ENCODE measurements around the gene GINS2. TPM values are rescaled to one million over a fixed set of nuclear protein-coding genes. Genes with fewer than 3 reads are reported as not detected.

Gene GINS2
- total RNA-seq, 1 donor from 2014 or later, result 0.26 TPM

- no peaks in the 10 kb centered on the region for H3K27me3 ChIP-seq (ENCODE audit: control insufficient read depth, insufficient read depth, low read length)
- H3K36me3 ChIP-seq (ENCODE audit: control insufficient read depth, insufficient read depth, low read length), result peaks cover 58% of the 10 kb centered on the region
- no peak overlapping the region for H3K4me3 ChIP-seq (ENCODE audit: low read depth, low read length)
- no peak for TF ChIP-seq CTCF (IDR thresholded peaks at IDR 0.05; ENCODE audit: insufficient read depth, low read length, severe bottlenecking)
- DNase-seq (ENCODE audit: low read depth), result no peak
- FAIRE-seq, result no peak
These were observed 23.4 kb downstream of the GINS2 start for GRCh38 chr16:85665373-85665740.

GRCh38 chr16:85664580-85665372 is 24.0 kb downstream of the GINS2 start:
- DNase-seq (ENCODE audit: low read depth) (no peak), FAIRE-seq (no peak)
- peaks cover 62% of the 10 kb centered on the region for H3K36me3 ChIP-seq (ENCODE audit: control insufficient read depth, insufficient read depth, low read length)
- no peak overlapping the region for H3K4me3 ChIP-seq (ENCODE audit: low read depth, low read length)
- no peaks in the 10 kb centered on the region for H3K27me3 ChIP-seq (ENCODE audit: control insufficient read depth, insufficient read depth, low read length)
- no peak for TF ChIP-seq CTCF (IDR thresholded peaks at IDR 0.05; ENCODE audit: insufficient read depth, low read length, severe bottlenecking)

GRCh38 chr16:85663891-85664321 is 24.8 kb downstream of the GINS2 start:
- H3K36me3 ChIP-seq (ENCODE audit: control insufficient read depth, insufficient read depth, low read length), result peaks cover 62% of the 10 kb centered on the region

GRCh38 chr16:85662976-85663830 is 25.6 kb downstream of the GINS2 start:
- FAIRE-seq (no peak), DNase-seq (ENCODE audit: low read depth) (no peak)
- Histone ChIP-seq H3K36me3 (ENCODE audit: control insufficient read depth, insufficient read depth, low read length) (peaks cover 58% of the 10 kb centered on the region), H3K27me3 (ENCODE audit: control insufficient read depth, insufficient read depth, low read length) (no peaks in the 10 kb centered on the region), H3K4me3 (ENCODE audit: low read depth, low read length) (no peak overlapping the region)
- no peak for TF ChIP-seq CTCF (IDR thresholded peaks at IDR 0.05; ENCODE audit: insufficient read depth, low read length, severe bottlenecking)

More at GRCh38 chr16:85663891-85664321, 24.8 kb downstream of the GINS2 start:
- H3K4me3 ChIP-seq (ENCODE audit: low read depth, low read length), result no peak overlapping the region
- TF ChIP-seq CTCF (IDR thresholded peaks at IDR 0.05; ENCODE audit: insufficient read depth, low read length, severe bottlenecking), result no peak
- FAIRE-seq, result no peak
- H3K27me3 ChIP-seq (ENCODE audit: control insufficient read depth, insufficient read depth, low read length), result no peaks in the 10 kb centered on the region
- DNase-seq (ENCODE audit: low read depth), result no peak

GRCh38 chr16:85662482-85662812 is 26.3 kb downstream of the GINS2 start:
- Histone ChIP-seq H3K4me3 (ENCODE audit: low read depth, low read length) (no peak overlapping the region), H3K27me3 (ENCODE audit: control insufficient read depth, insufficient read depth, low read length) (no peaks in the 10 kb centered on the region), H3K36me3 (ENCODE audit: control insufficient read depth, insufficient read depth, low read length) (peaks cover 56% of the 10 kb centered on the region)
- no peak for FAIRE-seq
- no peak for DNase-seq (ENCODE audit: low read depth)
- TF ChIP-seq CTCF (IDR thresholded peaks at IDR 0.05; ENCODE audit: insufficient read depth, low read length, severe bottlenecking), result no peak
